Karpas-422 (cell line): ENCODE results near the gene MS4A15. TPM values are rescaled to one million over a fixed set of nuclear protein-coding genes. Genes with fewer than 3 reads are reported as not detected.
"Not testable (repeated sequence)": the region's sequence is repeated elsewhere in the genome, so short reads cannot be mapped to it uniquely, and the experiment has no call there.

Experiments
- DNase-seq: peaks from one replicate; pipeline ENCODE4 v3.0.0-alpha.2; 2015
- H2AFZ ChIP-seq: fragments of 200-600 bp; sonication (generic); 2 replicates; pipeline ENCODE4 v1.6.1; 2014; ENCODE audit warnings: antibody characterized with exemption, low read length, mixed read lengths
- H3K27ac ChIP-seq: fragments of 200-600 bp; sonication (generic); 2 replicates; pipeline ENCODE4 v1.5.1; 2014; ENCODE audit warnings: mild to moderate bottlenecking, low read length, moderate library complexity
- H3K27me3 ChIP-seq: fragments of 200-600 bp; sonication (generic); 2 replicates; pipeline ENCODE4 v1.6.1; 2014; ENCODE audit warnings: low read length, mixed read lengths
- H3K36me3 ChIP-seq: fragments of 200-600 bp; sonication (generic); 2 replicates; pipeline ENCODE4 v1.6.1; 2014; ENCODE audit warnings: low read length, mixed read lengths; ENCODE audit not compliant: insufficient read depth
- H3K4me1 ChIP-seq: fragments of 200-600 bp; sonication (generic); 2 replicates; pipeline ENCODE4 v1.6.1; 2014; ENCODE audit warnings: mild to moderate bottlenecking, low read length, mixed read lengths
- H3K4me2 ChIP-seq: fragments of 200-600 bp; sonication (generic); 2 replicates; pipeline ENCODE4 v1.6.1; 2014; ENCODE audit warnings: low read length, low read depth, mild to moderate bottlenecking; ENCODE audit not compliant: poor library complexity, severe bottlenecking
- H3K4me3 ChIP-seq: fragments of 200-600 bp; sonication (generic); 2 replicates; pipeline ENCODE4 v1.5.1; 2014; ENCODE audit warnings: mild to moderate bottlenecking, antibody characterized with exemption, low read length, mixed read lengths
- H3K79me2 ChIP-seq: fragments of 200-600 bp; sonication (generic); 2 replicates; pipeline ENCODE4 v1.6.1; 2014; ENCODE audit warnings: mild to moderate bottlenecking, low read length, mixed read lengths
- H3K9ac ChIP-seq: fragments of 200-600 bp; sonication (generic); 2 replicates; pipeline ENCODE4 v1.6.0; 2014; ENCODE audit warnings: low read length
- H3K9me2 ChIP-seq: fragments of 200-600 bp; sonication (generic), shearing (Covaris generic); replicated peaks from 2 replicates; pipeline ENCODE4 v1.6.0; 2014; ENCODE audit warnings: mild to moderate bottlenecking, low read length, moderate library complexity; ENCODE audit not compliant: insufficient read depth
- H3K9me3 ChIP-seq: fragments of 300-700, 200-600 bp; sonication (generic); 2 replicates; pipeline ENCODE4 v1.6.1; 2014; ENCODE audit warnings: low read length, mixed read lengths
- H4K20me1 ChIP-seq: fragments of 200-600 bp; sonication (generic); 2 replicates; pipeline ENCODE4 v1.6.1; 2014; ENCODE audit warnings: mild to moderate bottlenecking, antibody characterized with exemption, low read length, low read depth; ENCODE audit not compliant: insufficient read depth
- total RNA-seq: library from RNA; depleted of rRNA; stranded (reverse); fragments of >200 nt; shearing (Covaris generic); gene quantifications from 2 replicates; pipeline ENCODE4 v1.2.3, GENCODE V29; 2014; ENCODE audit warnings: low replicate concordance; rRNA removed

The MS4A15 gene
- total RNA-seq, 1 experiment from 2014 or later = not detected

GRCh38 chr11:60823745-60824306 lies 67.2 kb downstream of the MS4A15 start:
- peak overlapping the region; percentile 37 for H3K4me2 ChIP-seq
- H4K20me1 ChIP-seq, H2AFZ ChIP-seq, H3K79me2 ChIP-seq, H3K9me3 ChIP-seq, H3K27ac ChIP-seq, H3K27me3 ChIP-seq, H3K9ac ChIP-seq, H3K36me3 ChIP-seq, H3K4me3 ChIP-seq, H3K9me2 ChIP-seq, DNase-seq: not testable (repeated sequence)
- peaks cover 30% of the 10 kb centered on the region for H3K4me1 ChIP-seq

GRCh38 chr11:60825118-60825517 lies 68.5 kb downstream of the MS4A15 start:
- Histone ChIP-seq H3K27me3 (no peaks in the 10 kb centered on the region), H3K9me2 (no peaks in the 10 kb centered on the region), H3K9ac (no peak overlapping the region), H3K4me2 (no peak overlapping the region), H2AFZ (no peak overlapping the region), H3K79me2 (no peaks in the 10 kb centered on the region), H3K4me1 (peaks cover 30% of the 10 kb centered on the region), H3K4me3 (no peak overlapping the region), H4K20me1 (no peaks in the 10 kb centered on the region), H3K36me3 (no peaks in the 10 kb centered on the region), H3K9me3 (no peaks in the 10 kb centered on the region), H3K27ac (no peak overlapping the region)
- DNase-seq = no peak

DNA sequence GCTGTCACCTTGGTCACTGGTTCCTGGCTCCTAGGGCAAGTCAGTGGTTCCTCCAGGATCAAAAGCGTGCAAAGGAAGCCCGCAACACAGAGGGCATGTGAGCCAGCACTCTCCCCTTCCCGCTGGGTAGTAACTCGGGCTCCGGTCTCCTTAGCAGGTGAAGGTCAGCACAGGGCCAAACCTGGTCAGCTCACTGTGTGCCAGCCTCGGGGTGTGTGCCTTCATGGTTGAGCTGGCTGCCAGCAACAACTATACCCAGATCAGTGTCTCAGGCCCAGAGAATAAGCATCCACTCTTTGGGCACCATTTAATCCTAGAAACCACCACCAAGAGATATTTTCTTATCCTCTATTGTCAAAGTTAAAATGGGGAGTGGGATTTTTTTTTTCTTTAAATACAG lies 69.1 kb downstream of the MS4A15 start:
- H3K4me1 ChIP-seq = peaks cover 32% of the 10 kb centered on the region
- H2AFZ ChIP-seq = no peak overlapping the region
- H3K9me3 ChIP-seq = no peaks in the 10 kb centered on the region
- no peak overlapping the region for H3K4me3 ChIP-seq
- DNase-seq = no peak
- H3K79me2 ChIP-seq = no peaks in the 10 kb centered on the region
- no peaks in the 10 kb centered on the region for H4K20me1 ChIP-seq
- H3K9ac ChIP-seq = no peak overlapping the region
- no peaks in the 10 kb centered on the region for H3K9me2 ChIP-seq
- no peaks in the 10 kb centered on the region for H3K36me3 ChIP-seq
- no peak overlapping the region for H3K4me2 ChIP-seq
- H3K27ac ChIP-seq = no peak overlapping the region
- H3K27me3 ChIP-seq = no peaks in the 10 kb centered on the region

Other genes with a start within 250 kb of the MS4A15 start
- gene MS4A13, start 241.5 kb upstream of the MS4A15 start, total RNA-seq = 0.25 TPM in 1 of 2 replicates, not detected in the other
- gene MS4A8, start 57.3 kb upstream of the MS4A15 start, total RNA-seq = not detected in 2 replicates
- gene MS4A18, start 32.1 kb upstream of the MS4A15 start, total RNA-seq = not detected in 2 replicates
- gene MS4A10, start 28.5 kb downstream of the MS4A15 start, total RNA-seq = not detected in 2 replicates
- gene CCDC86, start 85.2 kb downstream of the MS4A15 start, total RNA-seq = 10.4 and 21.2 TPM in 2 replicates
- not detected in 2 replicates for gene PTGDR2, start 99.1 kb downstream of the MS4A15 start, total RNA-seq
- not detected in 2 replicates for gene ZP1, start 110.7 kb downstream of the MS4A15 start, total RNA-seq
- 87.2 and 109 TPM in 2 replicates for gene PRPF19, start 149.7 kb downstream of the MS4A15 start, total RNA-seq
- gene TMEM109, start 157.3 kb downstream of the MS4A15 start, total RNA-seq = 42.3 and 44.4 TPM in 2 replicates
- 1.6 and 5.2 TPM in 2 replicates for gene TMEM132A, start 167.6 kb downstream of the MS4A15 start, total RNA-seq
- gene SLC15A3, start 195.3 kb downstream of the MS4A15 start, total RNA-seq = 49.5 and 64.7 TPM in 2 replicates
- not detected in 2 replicates for gene CD6, start 214.8 kb downstream of the MS4A15 start, total RNA-seq